SK-N-SH treated with all-trans-retinoic acid at 6 μM for 48 hours (cell line): ENCODE data around the gene AOPEP.

Experiments used
- ARNTL ChIP-seq: fragments of 450-650 bp; formaldehyde crosslinking; IDR thresholded peaks from 2 replicates; pipeline ENCODE4 v1.5.0; 2020; ENCODE audit warnings: low read depth, mild to moderate bottlenecking, moderate library complexity, borderline replicate concordance
- BACH2 ChIP-seq: fragments of 250-450 bp; sonication (Bioruptor Pico); IDR thresholded peaks from 2 replicates; pipeline ENCODE4 v1.9.0; 2021; ENCODE audit warnings: mild to moderate bottlenecking, borderline replicate concordance
- CSDC2 ChIP-seq: fragments of 250-450 bp; sonication (Bioruptor Pico); IDR thresholded peaks from 2 replicates; pipeline ENCODE4 v1.5.0; 2020; ENCODE audit warnings: mild to moderate bottlenecking, moderate library complexity
- ESRRG ChIP-seq: fragments of 250-450 bp; sonication (Bioruptor Pico); IDR thresholded peaks from 2 replicates; pipeline ENCODE4 v1.6.1; 2021; ENCODE audit warnings: mild to moderate bottlenecking
- ISL1 ChIP-seq: fragments of 250-450 bp; sonication (Bioruptor Pico); IDR thresholded peaks from 2 replicates; pipeline ENCODE4 v2.1.2; 2022; ENCODE audit warnings: mild to moderate bottlenecking, moderate library complexity
- OSR1 ChIP-seq: fragments of 250-450 bp; sonication (Bioruptor Pico); IDR thresholded peaks from 2 replicates; pipeline ENCODE4 v1.8.0; 2022; ENCODE audit warnings: moderate library complexity, mild to moderate bottlenecking, inconsistent platforms
- RARB ChIP-seq: fragments of 250-450 bp; sonication (Bioruptor Pico); IDR thresholded peaks from 2 replicates; pipeline ENCODE4 v1.8.0; 2021; ENCODE audit warnings: mild to moderate bottlenecking, moderate library complexity
- ZC3H10 ChIP-seq: fragments of 250-450 bp; sonication (Bioruptor Pico); IDR thresholded peaks from 2 replicates; pipeline ENCODE4 v1.5.1; 2021; ENCODE audit warnings: mild to moderate bottlenecking, moderate library complexity
- ZFP3 ChIP-seq: fragments of 250-450 bp; sonication (Bioruptor Pico); IDR thresholded peaks from 2 replicates; pipeline ENCODE4 v1.5.0; 2020; ENCODE audit warnings: mild to moderate bottlenecking, moderate library complexity
- ZNF565 ChIP-seq: fragments of 450-650 bp; formaldehyde crosslinking; conservative IDR thresholded peaks from 2 replicates; pipeline ENCODE4 v1.5.0; 2020; ENCODE audit warnings: low read depth, mild to moderate bottlenecking, moderate library complexity
- TF ChIP-seq, protein P1 (sequence below): fragments of 250-450 bp; sonication (Bioruptor Pico); IDR thresholded peaks from 2 replicates; pipeline ENCODE4 v1.5.0; 2020; ENCODE audit warnings: mild to moderate bottlenecking, moderate library complexity
- TF ChIP-seq, protein P2 (sequence below): fragments of 250-450 bp; sonication (Bioruptor Pico); IDR thresholded peaks from 2 replicates; pipeline ENCODE4 v1.8.0; 2021; ENCODE audit warnings: low read depth, mild to moderate bottlenecking, moderate library complexity, borderline replicate concordance
- TF ChIP-seq, protein P3 (sequence below): fragments of 250-450 bp; sonication (Bioruptor Pico); IDR thresholded peaks from 2 replicates; pipeline ENCODE4 v1.5.1; 2020; ENCODE audit warnings: low read depth, mild to moderate bottlenecking, moderate library complexity
- TF ChIP-seq, protein P4 (sequence below): fragments of 250-450 bp; sonication (Bioruptor Pico); IDR thresholded peaks from 2 replicates; pipeline ENCODE4 v1.8.0; 2020; ENCODE audit warnings: mild to moderate bottlenecking, moderate library complexity, borderline replicate concordance

DNA sequence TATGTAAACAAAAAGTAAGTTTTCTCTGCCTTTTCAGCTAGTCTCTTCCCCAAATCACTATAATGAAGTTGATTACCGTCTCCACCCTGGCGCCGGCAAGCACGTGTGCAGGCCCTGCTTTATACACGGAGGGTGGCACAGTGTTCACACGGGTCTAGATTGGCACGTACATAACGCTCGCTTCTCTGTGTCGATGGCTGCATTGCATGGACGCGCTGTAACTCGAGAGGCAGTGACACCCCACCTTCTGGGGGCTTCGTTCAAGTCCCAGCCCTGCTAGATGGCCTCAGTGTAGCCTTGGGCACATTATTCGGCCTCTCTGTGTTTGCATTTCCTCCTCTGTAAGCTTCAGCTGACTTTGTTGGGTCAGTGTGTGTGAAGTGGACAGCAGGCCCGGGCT is 367.1 kb downstream of the AOPEP start:
- TF ChIP-seq RARB (no peak), OSR1 (CRISPR knock-in tag) (no peak), ZFP3 (CRISPR knock-in tag) (no peak), ZNF565 (CRISPR knock-in tag) (no peak), ARNTL (CRISPR knock-in tag) (no peak), ISL1 (CRISPR knock-in tag) (no peak), ESRRG (no peak), CSDC2 (CRISPR knock-in tag) (no peak), BACH2 (CRISPR knock-in tag) (no peak), ZC3H10 (CRISPR knock-in tag) (no peak)
- TF ChIP-seq, protein P1, sequence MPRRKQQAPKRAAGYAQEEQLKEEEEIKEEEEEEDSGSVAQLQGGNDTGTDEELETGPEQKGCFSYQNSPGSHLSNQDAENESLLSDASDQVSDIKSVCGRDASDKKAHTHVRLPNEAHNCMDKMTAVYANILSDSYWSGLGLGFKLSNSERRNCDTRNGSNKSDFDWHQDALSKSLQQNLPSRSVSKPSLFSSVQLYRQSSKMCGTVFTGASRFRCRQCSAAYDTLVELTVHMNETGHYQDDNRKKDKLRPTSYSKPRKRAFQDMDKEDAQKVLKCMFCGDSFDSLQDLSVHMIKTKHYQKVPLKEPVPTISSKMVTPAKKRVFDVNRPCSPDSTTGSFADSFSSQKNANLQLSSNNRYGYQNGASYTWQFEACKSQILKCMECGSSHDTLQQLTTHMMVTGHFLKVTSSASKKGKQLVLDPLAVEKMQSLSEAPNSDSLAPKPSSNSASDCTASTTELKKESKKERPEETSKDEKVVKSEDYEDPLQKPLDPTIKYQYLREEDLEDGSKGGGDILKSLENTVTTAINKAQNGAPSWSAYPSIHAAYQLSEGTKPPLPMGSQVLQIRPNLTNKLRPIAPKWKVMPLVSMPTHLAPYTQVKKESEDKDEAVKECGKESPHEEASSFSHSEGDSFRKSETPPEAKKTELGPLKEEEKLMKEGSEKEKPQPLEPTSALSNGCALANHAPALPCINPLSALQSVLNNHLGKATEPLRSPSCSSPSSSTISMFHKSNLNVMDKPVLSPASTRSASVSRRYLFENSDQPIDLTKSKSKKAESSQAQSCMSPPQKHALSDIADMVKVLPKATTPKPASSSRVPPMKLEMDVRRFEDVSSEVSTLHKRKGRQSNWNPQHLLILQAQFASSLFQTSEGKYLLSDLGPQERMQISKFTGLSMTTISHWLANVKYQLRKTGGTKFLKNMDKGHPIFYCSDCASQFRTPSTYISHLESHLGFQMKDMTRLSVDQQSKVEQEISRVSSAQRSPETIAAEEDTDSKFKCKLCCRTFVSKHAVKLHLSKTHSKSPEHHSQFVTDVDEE: no peak
- TF ChIP-seq, protein P2, sequence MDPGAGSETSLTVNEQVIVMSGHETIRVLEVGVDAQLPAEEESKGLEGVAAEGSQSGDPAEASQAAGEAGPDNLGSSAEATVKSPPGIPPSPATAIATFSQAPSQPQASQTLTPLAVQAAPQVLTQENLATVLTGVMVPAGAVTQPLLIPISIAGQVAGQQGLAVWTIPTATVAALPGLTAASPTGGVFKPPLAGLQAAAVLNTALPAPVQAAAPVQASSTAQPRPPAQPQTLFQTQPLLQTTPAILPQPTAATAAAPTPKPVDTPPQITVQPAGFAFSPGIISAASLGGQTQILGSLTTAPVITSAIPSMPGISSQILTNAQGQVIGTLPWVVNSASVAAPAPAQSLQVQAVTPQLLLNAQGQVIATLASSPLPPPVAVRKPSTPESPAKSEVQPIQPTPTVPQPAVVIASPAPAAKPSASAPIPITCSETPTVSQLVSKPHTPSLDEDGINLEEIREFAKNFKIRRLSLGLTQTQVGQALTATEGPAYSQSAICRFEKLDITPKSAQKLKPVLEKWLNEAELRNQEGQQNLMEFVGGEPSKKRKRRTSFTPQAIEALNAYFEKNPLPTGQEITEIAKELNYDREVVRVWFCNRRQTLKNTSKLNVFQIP (CRISPR knock-in tag): no peak
- TF ChIP-seq, protein P3, sequence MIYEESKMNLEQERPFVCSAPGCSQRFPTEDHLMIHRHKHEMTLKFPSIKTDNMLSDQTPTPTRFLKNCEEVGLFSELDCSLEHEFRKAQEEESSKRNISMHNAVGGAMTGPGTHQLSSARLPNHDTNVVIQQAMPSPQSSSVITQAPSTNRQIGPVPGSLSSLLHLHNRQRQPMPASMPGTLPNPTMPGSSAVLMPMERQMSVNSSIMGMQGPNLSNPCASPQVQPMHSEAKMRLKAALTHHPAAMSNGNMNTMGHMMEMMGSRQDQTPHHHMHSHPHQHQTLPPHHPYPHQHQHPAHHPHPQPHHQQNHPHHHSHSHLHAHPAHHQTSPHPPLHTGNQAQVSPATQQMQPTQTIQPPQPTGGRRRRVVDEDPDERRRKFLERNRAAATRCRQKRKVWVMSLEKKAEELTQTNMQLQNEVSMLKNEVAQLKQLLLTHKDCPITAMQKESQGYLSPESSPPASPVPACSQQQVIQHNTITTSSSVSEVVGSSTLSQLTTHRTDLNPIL (CRISPR knock-in tag): no peak
- TF ChIP-seq, protein P4, sequence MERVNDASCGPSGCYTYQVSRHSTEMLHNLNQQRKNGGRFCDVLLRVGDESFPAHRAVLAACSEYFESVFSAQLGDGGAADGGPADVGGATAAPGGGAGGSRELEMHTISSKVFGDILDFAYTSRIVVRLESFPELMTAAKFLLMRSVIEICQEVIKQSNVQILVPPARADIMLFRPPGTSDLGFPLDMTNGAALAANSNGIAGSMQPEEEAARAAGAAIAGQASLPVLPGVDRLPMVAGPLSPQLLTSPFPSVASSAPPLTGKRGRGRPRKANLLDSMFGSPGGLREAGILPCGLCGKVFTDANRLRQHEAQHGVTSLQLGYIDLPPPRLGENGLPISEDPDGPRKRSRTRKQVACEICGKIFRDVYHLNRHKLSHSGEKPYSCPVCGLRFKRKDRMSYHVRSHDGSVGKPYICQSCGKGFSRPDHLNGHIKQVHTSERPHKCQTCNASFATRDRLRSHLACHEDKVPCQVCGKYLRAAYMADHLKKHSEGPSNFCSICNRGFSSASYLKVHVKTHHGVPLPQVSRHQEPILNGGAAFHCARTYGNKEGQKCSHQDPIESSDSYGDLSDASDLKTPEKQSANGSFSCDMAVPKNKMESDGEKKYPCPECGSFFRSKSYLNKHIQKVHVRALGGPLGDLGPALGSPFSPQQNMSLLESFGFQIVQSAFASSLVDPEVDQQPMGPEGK (CRISPR knock-in tag): no peak
